Measurements from ENCODE around the gene ITGA1.
A peak's percentile ranks its signal among the peaks of the same experiment; 100 is the strongest.
"Not testable (repeated sequence)": the region's sequence is repeated elsewhere in the genome, so short reads cannot be mapped to it uniquely, and the experiment has no call there.

Gene ITGA1

DNA sequence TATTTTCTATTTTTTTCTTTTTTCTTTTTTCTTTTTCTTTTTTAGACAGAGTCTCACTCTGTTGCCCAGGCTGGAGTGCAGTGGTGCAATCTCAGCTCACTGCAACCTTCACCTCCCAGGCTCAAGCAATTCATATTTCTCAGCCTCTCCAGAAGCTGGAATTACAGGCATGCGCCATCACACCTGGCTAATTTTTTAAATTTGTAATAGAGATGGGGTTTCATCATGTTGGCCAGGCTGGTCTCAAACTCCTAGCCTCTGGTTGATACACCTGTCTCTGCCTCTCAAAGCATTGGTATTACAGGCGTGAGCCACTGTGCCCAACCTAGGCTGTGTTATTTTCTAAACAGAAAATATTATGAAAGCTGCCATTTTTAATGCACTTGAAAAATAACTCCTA, 78.3 kb downstream of the ITGA1 start:
- DNase-seq (ENCODE audit: low spot score): not testable (repeated sequence)

- no peak for DNase-seq (ENCODE audit: low spot score)
Measured at GRCh38 chr5:52867809-52868208, 80.1 kb downstream of the ITGA1 start.

DNA sequence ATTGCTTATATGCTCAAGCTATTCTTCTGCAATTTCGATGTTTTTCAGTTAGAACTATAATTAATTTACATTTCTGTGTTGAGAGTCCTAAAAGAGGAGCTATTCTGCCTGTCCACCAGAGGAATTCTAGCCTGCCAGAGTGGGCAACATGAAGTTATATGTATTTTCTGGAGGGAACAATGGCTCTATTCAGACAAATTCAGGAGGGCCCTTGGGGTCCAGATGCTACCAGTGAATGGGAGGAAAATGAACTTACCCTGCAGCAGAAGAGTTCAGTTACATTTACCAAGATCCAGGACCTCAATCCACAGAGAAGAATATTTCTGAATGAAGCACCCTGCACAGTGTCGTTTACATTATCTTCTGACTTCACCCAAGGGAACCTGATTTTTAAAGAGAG, 80.7 kb downstream of the ITGA1 start:
- no peak for DNase-seq (ENCODE audit: low spot score)

DNA sequence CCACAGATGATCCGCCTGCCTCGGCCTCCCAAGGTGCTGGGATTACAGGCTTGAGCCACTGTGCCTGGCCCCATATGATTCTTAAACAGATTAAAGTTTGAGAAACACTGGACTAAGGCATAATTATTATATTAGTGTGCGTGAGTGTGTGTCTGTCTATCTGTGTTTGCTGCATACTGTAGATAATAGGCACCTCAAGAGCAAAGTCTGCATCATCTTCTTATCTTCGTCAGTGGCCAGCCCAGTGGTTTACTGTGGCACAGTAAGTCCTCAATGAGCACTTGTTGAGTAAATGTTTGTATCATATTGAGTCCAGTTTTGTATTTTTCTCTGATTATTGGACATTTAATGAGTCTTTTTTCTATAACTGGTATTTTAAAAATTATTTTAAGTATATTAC, 81.7 kb downstream of the ITGA1 start:
- no peak for DNase-seq (ENCODE audit: low spot score)

DNA sequence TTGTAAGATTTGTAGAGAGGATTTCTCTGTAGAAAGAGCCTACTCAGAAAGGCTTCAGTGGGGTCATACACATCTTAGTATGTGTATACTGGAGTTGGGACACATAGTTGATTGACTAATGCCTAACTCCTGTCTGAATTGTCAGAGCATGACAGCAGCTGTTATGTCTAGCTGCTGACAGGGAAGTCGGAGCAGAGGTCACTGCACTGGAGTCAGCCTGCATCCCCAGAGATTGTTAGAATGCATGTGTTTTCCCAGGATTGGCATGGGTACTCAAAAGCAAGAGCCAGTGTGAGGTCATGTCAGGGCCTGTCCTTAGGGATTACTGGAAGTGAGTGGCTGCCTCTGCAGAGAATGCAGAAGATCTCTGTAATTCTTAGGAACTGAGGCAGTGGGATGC, 82.7 kb downstream of the ITGA1 start:
- DNase-seq (ENCODE audit: low spot score): peak; percentile 20

- DNase-seq (ENCODE audit: low spot score): no peak
Measured at GRCh38 chr5:52875827-52876226, 88.1 kb downstream of the ITGA1 start.

DNA sequence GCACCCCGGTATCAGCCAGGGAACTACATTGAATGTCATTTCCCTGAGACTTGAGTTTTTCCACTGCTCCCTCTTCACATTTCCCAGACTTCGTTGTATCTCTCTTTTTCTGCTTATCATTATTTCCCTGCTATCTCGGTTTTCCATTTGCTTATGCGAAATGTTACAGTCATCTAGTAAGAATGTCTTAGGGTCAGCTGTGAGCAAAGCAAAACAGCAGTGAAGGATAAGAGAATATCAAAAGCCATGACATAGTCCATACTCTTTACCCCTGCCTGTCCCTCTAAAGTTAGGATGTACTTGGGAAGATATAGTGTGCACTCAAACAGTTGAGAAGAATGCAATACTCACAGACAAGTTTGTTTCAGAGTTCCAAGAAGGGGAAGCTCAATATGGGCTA, 88.7 kb downstream of the ITGA1 start:
- DNase-seq (ENCODE audit: low spot score): peak; percentile 33

GRCh38 chr5:52878656-52879055, 90.9 kb downstream of the ITGA1 start:
- DNase-seq (ENCODE audit: low spot score): no peak

DNA sequence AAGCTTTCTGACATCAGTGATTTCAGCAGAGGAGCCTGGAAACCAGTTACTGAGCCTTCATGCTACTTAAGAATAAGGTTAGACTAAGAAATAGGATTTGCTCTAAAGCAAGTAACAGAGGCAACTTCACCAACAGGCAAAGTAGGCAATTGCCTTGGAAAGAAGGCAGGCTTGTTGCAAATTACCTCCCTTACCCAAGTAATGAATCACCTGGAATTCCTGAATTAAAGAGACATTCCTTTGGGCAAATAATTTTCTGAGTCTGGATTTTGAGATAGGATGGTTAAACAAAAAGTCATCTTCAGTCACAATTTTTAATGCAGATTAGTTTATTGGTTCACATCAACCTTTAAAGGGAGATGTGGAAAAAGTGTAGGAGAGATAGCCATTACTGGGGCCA, 92.8 kb downstream of the ITGA1 start:
- DNase-seq (ENCODE audit: low spot score): no peak

- no peak for DNase-seq (ENCODE audit: low spot score)
Measured at GRCh38 chr5:52881468-52881867, 93.8 kb downstream of the ITGA1 start.

- no peak for DNase-seq (ENCODE audit: low spot score)
Measured at GRCh38 chr5:52883110-52883509, 95.4 kb downstream of the ITGA1 start.

DNA sequence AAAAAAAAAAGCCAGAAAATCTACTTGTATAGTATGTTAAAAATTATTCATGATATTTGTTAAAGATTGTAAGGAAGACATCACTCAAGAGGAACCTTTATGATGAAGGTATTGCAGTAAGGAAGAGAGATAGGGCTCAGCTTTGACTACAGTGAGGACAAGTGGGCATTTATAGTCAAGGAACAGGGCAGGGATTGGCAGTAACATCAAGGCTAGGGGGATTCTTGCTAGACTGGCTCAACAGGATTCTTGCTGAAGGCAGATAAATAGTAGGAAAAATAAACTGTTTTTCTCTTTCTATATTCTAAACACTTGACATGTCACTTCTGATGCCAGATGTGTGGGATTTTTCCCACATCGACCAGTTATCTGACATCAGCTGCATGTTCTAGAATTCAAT, 96.7 kb downstream of the ITGA1 start:
- DNase-seq (ENCODE audit: low spot score): no peak

DNA sequence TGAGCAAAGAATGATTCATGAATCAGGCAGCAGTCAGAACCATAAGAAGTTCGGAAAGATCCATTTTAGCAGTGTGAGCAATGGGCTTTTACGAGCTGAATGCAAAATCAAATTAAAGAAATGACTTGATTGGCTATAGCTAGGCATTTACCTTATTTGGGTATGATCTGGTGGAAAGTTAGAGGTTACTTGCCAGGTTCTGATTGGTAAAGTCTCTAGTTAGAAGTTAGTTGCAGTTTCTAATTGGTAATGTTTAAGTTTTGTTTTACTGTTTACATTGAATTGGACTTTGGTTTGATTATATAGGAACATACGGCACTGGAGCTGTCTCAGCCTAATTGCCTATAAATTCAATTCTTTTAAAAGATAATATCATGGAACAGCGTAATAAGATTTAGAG, 97.9 kb downstream of the ITGA1 start:
- DNase-seq (ENCODE audit: low spot score): no peak

DNA sequence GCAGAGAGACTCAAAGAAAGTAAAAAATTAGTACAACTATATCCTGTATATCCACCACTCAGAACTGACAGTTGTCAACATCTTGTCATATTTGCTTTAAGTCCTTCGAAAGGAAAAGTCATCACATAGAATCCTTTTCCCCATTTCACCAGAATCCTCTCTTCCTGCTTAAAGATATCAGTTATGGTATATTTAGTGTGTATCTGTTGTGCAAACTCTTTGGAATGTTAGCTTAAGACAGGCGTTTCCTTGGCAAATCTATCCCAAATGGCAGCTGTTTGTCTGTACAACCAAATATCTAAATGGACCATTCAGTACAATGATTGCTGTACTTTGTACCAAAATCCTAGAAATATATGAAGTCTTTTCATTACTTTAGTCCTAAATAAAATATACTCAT, 98.5 kb downstream of the ITGA1 start:
- DNase-seq (ENCODE audit: low spot score): no peak

DNA sequence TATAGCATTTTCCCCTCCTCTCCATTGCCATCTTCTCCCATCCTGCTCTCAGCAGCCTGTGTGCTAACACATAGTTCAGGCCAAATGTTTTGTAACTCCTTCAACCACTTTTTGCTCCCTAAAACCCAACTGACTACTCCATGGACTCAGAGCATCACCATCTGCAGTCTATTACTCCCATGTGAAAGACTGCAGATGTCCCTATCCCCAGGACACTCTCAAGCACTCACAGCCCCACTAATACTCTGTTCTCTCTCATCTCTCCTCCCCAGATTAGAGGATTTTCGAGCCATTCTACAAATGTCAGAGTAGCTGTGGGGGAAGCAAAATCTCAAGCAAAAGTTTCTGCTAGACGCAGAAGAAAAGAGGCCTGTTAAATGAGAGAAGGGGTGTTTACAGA, 99.3 kb downstream of the ITGA1 start:
- no peak for DNase-seq (ENCODE audit: low spot score)

GRCh38 chr5:52888363-52888762, 100.6 kb downstream of the ITGA1 start:
- DNase-seq (ENCODE audit: low spot score): no peak

DNA sequence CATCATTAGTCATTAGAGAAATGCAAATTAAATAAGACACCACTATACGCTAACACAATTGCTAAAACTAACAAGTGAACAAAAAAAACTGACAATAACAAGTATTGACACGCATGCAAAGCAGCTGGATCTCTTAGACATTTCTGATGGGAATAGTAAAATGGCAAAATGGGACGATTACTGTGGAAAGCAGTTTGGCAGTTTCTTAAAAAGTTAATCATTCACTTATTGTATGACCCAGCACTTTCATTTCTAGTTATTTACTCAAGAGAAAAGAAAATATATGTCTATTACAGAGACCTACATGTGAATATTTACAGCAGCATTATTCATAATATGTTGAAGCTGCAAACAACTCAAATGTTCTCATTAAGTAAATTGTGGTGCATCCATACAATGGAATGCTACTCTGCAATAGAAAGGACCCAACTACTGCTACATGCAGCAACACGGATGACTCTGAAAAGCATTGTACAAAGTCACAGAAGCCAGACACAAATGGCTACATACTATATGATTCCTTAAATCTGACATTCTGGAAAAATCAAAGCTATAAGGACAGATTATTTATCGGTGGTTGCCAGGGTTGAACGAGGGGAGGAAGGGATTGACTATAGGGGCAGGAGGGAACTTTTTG, 104.6 kb downstream of the ITGA1 start:
- no peak for DNase-seq (ENCODE audit: low spot score)

DNA sequence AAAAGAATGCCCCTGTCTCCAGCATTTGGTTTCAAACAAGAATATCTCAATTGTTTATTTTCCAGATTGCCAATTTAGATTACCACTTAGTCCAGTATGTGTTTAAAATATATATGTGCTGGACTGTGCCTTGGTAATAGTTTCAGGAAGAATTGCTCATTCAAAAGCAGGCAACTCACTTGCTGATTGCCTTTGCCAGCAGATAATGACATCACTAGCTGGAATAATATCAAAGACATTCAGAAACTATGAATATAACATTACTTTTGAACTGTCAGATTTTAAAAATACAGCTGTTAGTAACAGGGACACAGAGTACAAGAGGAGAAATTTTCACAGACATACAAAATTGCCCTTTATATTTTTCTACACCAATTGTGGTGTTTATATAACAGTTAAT, 105.4 kb downstream of the ITGA1 start:
- peak; percentile 19 for DNase-seq (ENCODE audit: low spot score)

- no peak for DNase-seq (ENCODE audit: low spot score)
Measured at GRCh38 chr5:52893863-52894262, 106.1 kb downstream of the ITGA1 start.

GRCh38 chr5:52894451-52894850, 106.7 kb downstream of the ITGA1 start:
- DNase-seq (ENCODE audit: low spot score): no peak

- DNase-seq (ENCODE audit: low spot score): no peak
Measured at GRCh38 chr5:52895075-52895474, 107.4 kb downstream of the ITGA1 start.

- DNase-seq (ENCODE audit: low spot score): no peak
Measured at GRCh38 chr5:52895572-52896413, 108.1 kb downstream of the ITGA1 start.

- peak; percentile 37 for DNase-seq (ENCODE audit: low spot score)
Measured at GRCh38 chr5:52896534-52897237, 109.0 kb downstream of the ITGA1 start.
